ENCODE data around the gene MCTP1. TPM values are rescaled to one million over a fixed set of nuclear protein-coding genes. Genes with fewer than 3 reads are reported as not detected.

MCTP1 gene
- total RNA-seq, 1 donor from 2014 or later, result 1.9 TPM

DNA sequence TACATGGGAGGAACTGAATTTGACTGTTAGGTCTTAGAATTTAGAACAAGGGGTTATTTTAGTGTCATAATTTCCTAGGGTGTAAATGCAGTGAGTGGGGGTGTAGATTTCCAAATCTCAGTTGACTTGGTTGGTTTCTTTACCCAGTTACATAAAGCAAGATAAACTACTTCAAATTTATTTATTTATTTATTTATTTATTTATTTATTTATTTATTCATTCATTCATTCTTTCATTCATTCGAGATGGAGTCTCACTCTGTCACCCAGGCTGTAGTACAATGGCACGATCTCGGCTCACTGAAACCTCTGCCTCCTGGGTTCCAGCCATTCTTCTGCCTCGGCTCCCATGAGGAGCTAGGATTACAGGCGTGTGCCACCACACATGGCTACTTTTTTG is 466.0 kb downstream of the MCTP1 start:
- Mint-ChIP-seq H3K36me3 (ENCODE audit: low read depth) (no peaks in the 10 kb centered on the region), H3K27ac (no peak overlapping the region), H3K4me1 (no peaks in the 10 kb centered on the region), H3K27me3 (no peaks in the 10 kb centered on the region), H3K9me3 (no peaks in the 10 kb centered on the region), H3K4me3 (no peak overlapping the region)
- ChIA-PET POLR2A (no interaction called here), CTCF (no interaction called here)
- ATAC-seq (ENCODE audit: low read depth) (no peak), DNase-seq (no peak)
- TF ChIP-seq, protein P1, sequence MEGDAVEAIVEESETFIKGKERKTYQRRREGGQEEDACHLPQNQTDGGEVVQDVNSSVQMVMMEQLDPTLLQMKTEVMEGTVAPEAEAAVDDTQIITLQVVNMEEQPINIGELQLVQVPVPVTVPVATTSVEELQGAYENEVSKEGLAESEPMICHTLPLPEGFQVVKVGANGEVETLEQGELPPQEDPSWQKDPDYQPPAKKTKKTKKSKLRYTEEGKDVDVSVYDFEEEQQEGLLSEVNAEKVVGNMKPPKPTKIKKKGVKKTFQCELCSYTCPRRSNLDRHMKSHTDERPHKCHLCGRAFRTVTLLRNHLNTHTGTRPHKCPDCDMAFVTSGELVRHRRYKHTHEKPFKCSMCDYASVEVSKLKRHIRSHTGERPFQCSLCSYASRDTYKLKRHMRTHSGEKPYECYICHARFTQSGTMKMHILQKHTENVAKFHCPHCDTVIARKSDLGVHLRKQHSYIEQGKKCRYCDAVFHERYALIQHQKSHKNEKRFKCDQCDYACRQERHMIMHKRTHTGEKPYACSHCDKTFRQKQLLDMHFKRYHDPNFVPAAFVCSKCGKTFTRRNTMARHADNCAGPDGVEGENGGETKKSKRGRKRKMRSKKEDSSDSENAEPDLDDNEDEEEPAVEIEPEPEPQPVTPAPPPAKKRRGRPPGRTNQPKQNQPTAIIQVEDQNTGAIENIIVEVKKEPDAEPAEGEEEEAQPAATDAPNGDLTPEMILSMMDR (IDR thresholded peaks at IDR 0.05), result no peak
- intact Hi-C loops (cut with micrococcal nuclease), result no loop called here

DNA sequence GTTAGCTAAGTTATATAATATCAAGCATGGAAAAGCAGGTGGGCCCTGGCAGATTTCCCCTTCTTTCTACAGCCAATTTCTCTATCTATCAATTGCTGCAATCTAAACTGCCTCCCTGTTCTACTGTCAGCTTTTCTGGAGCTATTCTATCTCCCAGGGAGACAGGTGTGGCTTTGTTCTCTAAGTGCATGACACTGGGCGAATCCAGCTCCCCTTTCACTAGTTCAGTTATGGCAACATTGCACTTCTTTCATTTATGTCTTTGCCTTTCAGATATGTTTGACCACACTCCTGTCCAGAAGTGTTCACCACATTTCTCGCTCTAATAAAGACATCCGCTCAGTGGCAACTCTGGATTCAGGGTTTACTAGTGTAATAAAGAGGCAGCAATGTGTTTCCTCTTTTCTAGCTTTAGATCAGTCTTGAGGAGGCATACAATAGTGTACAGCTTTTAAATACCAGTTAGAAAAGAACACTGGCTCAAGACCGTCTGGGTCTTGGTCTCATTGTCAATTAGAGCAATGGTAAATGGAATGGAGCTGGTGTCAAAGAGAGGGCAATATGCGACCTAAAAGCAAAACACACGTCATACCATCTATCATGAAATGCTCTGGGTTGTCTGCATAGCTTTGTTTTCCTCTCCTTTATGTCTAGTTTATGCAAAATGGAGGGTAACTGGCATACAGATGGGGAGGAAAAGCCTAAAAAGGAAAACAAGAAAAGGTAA is 469.4 kb downstream of the MCTP1 start:
- no peaks in the 10 kb centered on the region for H3K9me3 Mint-ChIP-seq
- ChIA-PET POLR2A (no interaction called here), CTCF (no interaction called here)
- peaks cover 2% of the 10 kb centered on the region for H3K27me3 Mint-ChIP-seq
- H3K36me3 Mint-ChIP-seq (ENCODE audit: low read depth), result no peaks in the 10 kb centered on the region
- no peaks in the 10 kb centered on the region for H3K4me1 Mint-ChIP-seq
- ATAC-seq (ENCODE audit: low read depth) (no peak), DNase-seq (no peak)
- no peak overlapping the region for H3K4me3 Mint-ChIP-seq
- TF ChIP-seq, protein P1 (IDR thresholded peaks at IDR 0.05), result no peak
- no peak overlapping the region for H3K27ac Mint-ChIP-seq
- intact Hi-C loops (cut with micrococcal nuclease), result no loop called here

DNA sequence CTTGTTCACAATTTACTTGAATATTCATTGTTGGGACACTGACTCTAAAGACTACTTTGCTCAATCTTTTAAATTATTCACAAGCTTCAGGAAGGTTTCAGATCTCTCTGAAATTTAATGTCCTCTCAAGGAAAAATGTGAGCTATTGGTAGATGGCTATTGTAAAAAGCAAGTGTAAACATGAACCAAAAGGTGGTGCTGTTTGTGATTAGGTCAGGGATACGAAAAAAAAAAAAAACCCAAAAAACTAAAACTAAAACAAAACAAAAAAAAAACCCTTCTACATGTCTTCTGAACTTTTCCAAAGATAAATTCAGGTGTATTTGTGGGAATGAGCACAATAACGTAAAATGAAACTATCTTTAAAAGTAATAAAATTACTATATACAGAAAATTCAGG is 472.7 kb downstream of the MCTP1 start:
- no peaks in the 10 kb centered on the region for H3K9me3 Mint-ChIP-seq
- H3K4me3 Mint-ChIP-seq, result no peak overlapping the region
- no peaks in the 10 kb centered on the region for H3K36me3 Mint-ChIP-seq (ENCODE audit: low read depth)
- H3K27ac Mint-ChIP-seq, result no peak overlapping the region
- H3K27me3 Mint-ChIP-seq, result peaks cover 6% of the 10 kb centered on the region
- intact Hi-C loops (cut with micrococcal nuclease), result no loop called here
- ChIA-PET CTCF (no interaction called here), POLR2A (no interaction called here)
- ATAC-seq (ENCODE audit: low read depth) (no peak), DNase-seq (no peak)
- TF ChIP-seq, protein P1 (IDR thresholded peaks at IDR 0.05), result no peak
- H3K4me1 Mint-ChIP-seq, result no peaks in the 10 kb centered on the region

DNA sequence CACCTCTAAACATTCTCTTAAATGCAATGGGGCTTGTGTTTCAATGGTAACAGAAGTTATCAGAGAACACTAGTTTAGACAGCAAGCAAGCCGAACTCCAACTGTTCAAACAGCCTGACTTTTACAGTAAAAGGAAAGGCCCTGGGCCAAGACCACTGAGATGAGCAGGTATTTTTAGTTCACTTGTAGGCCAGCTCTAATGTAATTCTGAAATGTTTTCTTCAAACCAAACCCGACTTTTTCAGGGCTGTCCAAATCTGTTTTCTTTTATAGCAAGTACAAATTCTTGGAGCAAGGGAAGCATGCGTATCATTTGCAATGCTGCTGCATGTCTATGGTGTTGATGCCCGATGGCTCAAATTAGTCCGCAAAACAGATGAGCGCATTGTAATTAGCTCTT is 473.6 kb downstream of the MCTP1 start:
- no peak for ATAC-seq (ENCODE audit: low read depth)
- no peaks in the 10 kb centered on the region for H3K36me3 Mint-ChIP-seq (ENCODE audit: low read depth)
- peaks cover 6% of the 10 kb centered on the region for H3K27me3 Mint-ChIP-seq
- TF ChIP-seq, protein P1 (IDR thresholded peaks at IDR 0.05), result no peak
- H3K27ac Mint-ChIP-seq, result no peak overlapping the region
- no peaks in the 10 kb centered on the region for H3K9me3 Mint-ChIP-seq
- CTCF ChIA-PET, result no interaction called here
- no peaks in the 10 kb centered on the region for H3K4me1 Mint-ChIP-seq
- POLR2A ChIA-PET, result no interaction called here
- H3K4me3 Mint-ChIP-seq, result no peak overlapping the region
- intact Hi-C loops (cut with micrococcal nuclease), result no loop called here
- no peak for DNase-seq

DNA sequence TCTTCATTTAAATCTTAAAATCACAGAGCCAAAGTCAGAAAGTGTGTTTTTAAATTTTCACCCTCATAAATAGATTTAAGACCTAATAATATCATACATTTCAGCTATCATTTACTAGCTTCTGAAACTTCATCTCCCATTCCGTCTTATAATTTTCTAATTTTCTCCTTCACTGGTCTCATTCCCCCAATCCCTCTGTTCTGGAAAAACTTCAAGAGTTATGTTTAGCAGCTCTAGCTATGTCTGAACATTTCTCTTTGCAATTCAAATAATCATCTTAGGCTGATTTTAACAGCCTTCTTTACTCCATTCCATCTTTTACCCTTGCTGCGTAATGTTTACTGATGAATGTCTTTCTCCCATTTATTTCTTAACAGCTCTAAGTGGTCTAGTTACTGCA is 474.0 kb downstream of the MCTP1 start:
- TF ChIP-seq, protein P1 (IDR thresholded peaks at IDR 0.05), result no peak
- ChIA-PET CTCF (no interaction called here), POLR2A (no interaction called here)
- intact Hi-C loops (cut with micrococcal nuclease), result no loop called here
- no peaks in the 10 kb centered on the region for H3K36me3 Mint-ChIP-seq (ENCODE audit: low read depth)
- no peak overlapping the region for H3K4me3 Mint-ChIP-seq
- DNase-seq (no peak), ATAC-seq (ENCODE audit: low read depth) (no peak)
- no peak overlapping the region for H3K27ac Mint-ChIP-seq
- H3K27me3 Mint-ChIP-seq, result peaks cover 7% of the 10 kb centered on the region
- H3K9me3 Mint-ChIP-seq, result no peaks in the 10 kb centered on the region
- H3K4me1 Mint-ChIP-seq, result no peaks in the 10 kb centered on the region

Data from activated B cell treated with CpG ODN at 0.5 μM for 24 hours (primary cell).